CD1c-positive myeloid dendritic cell (primary cell): ENCODE data around the gene CFAP157.
A peak's percentile ranks its signal among the peaks of the same experiment; 100 is the strongest.

Experiments
- DNase-seq: peaks from one replicate; pipeline ENCODE4 v3.0.0-alpha.2; 2016; ENCODE audit errors: extremely low spot score

Gene CFAP157

GRCh38 chr9:127761491-127761956 is 54.7 kb downstream of the CFAP157 start:
- DNase-seq: no peak

- DNase-seq: peak; percentile 68
These were observed 55.4 kb downstream of the CFAP157 start for GRCh38 chr9:127762111-127762676.

GRCh38 chr9:127763918-127764384 is 57.2 kb downstream of the CFAP157 start:
- DNase-seq: peak; percentile 71

GRCh38 chr9:127765418-127765817 is 58.6 kb downstream of the CFAP157 start:
- DNase-seq: no peak
